ENCODE measurements around the gene SSTR5. TPM values are rescaled to one million over a fixed set of nuclear protein-coding genes. Genes with fewer than 3 reads are reported as not detected.

The SSTR5 gene
- total RNA-seq, 2 donors from 2014 or later = 0.25 TPM; not detected in 1

- no peak for DNase-seq
- intact Hi-C loops (cut with DNase I, micrococcal nuclease) = loop anchor here in 1 of 2 donors (10.0 kb wide), 1 partner anchor 236 kb away; no protein-coding TSS in a partner anchor
- no peak for ATAC-seq
These were observed 21.6 kb upstream of the SSTR5 start for GRCh38 chr16:1050921-1051320.

DNA sequence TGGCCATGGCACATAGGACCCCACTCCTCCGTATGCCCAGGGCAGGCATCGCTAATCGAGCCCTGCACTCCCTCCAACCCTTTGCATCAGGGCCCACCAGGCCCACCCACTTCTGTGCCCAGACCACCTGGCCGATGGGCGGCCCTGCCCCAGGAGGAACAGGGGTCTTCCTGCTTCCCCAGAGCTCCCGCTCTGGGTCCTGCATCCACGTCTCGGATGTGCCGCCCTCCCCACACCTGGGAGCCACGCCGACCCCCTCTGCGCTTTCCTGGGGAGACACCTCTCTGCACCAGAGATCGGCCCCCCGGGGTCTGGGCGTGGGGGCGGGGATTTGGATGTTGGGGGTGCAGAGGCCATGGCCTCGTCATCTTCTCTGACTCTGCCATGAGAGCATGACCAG lies 21.1 kb upstream of the SSTR5 start:
- intact Hi-C loops (cut with DNase I, micrococcal nuclease) = loop anchor here in 1 of 2 donors (10.0 kb wide), 1 partner anchor 237 kb away; no protein-coding TSS in a partner anchor
- DNase-seq (no peak), ATAC-seq (no peak)

DNA sequence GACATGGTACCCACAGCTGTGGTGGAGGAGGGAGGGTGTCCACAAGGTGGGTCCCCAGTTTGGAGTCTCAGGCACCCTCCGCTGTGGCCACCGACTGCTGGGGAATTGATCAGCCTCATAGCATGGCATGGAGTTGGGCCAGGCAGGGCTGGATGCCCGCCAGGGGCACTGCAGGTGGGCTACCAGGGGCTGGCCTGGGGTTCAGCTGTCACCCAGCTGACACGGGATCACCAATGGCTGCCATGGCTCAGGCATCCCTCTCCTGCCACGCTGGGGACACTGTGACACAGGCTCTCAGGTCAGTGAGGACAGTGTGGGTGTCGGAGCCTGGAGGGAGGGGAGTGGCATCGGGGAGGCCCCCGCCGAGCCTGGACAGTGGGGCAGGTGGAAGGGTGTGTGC lies 19.8 kb upstream of the SSTR5 start:
- DNase-seq (no peak), ATAC-seq (no peak)
- intact Hi-C loops (cut with DNase I, micrococcal nuclease) = loop anchor here in 1 of 2 donors (10.0 kb wide), 1 partner anchor 238 kb away; no protein-coding TSS in a partner anchor

DNA sequence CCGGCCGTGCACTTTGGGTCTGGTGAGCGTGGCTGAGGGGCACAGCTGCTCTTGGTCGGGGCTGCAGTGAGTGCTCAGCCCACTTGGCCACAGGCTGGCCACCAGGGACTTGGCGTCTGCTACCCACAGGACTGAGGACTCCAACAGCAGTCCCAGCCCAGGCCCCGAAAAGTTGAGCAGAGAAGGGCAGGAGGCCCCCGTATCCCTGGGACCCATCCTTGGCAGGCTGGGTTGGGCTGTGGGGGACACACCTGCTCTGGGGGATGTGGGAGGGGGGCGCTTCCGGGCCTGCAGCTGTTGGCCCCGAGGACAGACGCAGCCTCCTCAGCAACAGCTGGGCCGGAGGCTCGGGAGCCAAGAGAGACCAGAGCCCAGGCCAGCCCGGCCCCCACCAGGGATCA lies 19.4 kb upstream of the SSTR5 start:
- ATAC-seq (no peak), DNase-seq (no peak)
- intact Hi-C loops (cut with DNase I, micrococcal nuclease) = loop anchor here in 1 of 2 donors (10.0 kb wide), 1 partner anchor 238 kb away; no protein-coding TSS in a partner anchor

GRCh38 chr16:1053700-1054368 lies 18.7 kb upstream of the SSTR5 start:
- ATAC-seq (no peak), DNase-seq (no peak)
- intact Hi-C loops (cut with DNase I, micrococcal nuclease) = loop anchor here in 1 of 2 donors (10.0 kb wide), 1 partner anchor 239 kb away; no protein-coding TSS in a partner anchor

GRCh38 chr16:1054660-1055556 lies 17.6 kb upstream of the SSTR5 start:
- intact Hi-C loops (cut with DNase I, micrococcal nuclease) = loop anchor here (5.0 to 10.0 kb wide), 2 partner anchors 240 to 243 kb away; no protein-coding TSS in a partner anchor
- ATAC-seq = peak; percentile 85
- peak in 1 of 2 donors; percentile 71 for DNase-seq

DNA sequence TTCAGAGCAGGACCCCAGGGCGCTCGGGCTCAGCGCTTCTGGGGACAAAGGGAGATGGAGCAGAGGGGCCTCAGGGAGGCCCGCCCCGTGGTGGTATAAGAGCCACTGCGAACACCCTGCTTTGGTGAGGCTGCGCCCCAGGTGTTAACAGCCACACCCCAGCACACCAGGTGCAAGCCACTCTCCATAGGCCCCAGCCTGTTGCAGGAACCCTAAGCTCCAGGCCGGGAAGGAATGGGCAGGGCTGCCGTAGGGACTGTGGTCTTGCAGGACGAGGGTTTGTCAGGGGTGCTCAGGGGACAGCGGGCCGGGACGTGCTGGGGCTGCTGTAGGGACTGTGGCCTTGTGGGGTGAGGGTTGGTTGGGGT lies 17.0 kb upstream of the SSTR5 start:
- DNase-seq (no peak), ATAC-seq (no peak)
- intact Hi-C loops (cut with DNase I, micrococcal nuclease) = loop anchor here (5.0 to 10.0 kb wide), 2 partner anchors 241 to 243 kb away; no protein-coding TSS in a partner anchor

DNA sequence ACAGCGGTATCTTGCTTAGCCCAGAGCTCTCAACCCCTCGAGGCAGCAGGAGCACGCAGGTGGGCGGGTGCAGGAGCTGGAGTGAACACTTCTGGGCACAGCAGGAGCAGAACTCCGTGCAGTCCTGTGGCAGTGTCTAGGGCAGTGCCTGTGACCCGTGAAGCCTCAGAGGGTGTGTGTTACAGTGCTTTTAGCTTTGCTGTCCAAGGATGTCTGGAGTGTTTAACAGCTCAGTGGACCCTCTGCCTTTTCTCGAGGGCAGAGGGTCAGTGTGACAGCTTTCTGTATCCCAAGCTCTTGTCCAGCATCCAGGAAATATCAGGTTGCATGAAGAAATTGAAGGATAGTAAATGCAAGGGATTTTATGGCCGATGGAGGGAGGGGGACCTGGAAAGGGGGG lies 16.4 kb upstream of the SSTR5 start:
- ATAC-seq (no peak), DNase-seq (no peak)
- intact Hi-C loops (cut with DNase I, micrococcal nuclease) = loop anchor here (5.0 to 10.0 kb wide), 2 partner anchors 241 to 244 kb away; no protein-coding TSS in a partner anchor

DNA sequence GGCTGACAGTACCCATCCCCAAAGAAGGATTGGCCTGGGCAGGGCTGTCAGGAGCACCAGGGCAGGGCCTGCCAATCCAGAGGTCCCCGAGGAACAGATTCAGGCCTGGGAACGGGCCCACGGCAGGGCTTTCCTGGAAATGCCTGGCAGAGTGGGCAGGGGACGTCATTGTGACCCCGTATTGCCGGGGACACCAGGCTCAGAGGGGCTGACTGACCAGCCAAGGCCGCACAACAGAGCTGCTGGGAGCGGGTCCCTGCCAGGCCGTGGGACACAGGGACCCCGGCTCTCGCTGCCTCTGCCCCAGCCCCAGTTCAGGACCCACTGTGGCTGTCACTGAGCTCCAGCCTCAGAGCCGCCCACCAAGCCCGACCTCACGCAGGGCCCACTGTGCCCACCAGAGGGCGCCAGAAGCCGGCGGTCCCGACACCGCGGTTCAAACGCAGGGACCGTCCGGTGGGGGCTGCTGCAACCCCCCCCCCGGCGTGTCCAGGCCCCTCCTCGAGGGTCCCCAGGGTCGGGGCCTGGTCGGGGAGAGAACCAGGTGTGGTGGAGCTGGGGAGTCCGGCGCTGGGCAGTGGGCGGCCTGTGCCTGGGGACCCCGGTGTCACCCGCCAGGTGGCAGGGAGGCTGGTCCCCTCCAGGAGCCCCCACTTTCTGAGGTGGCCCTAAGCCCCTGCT lies 15.2 kb upstream of the SSTR5 start:
- ATAC-seq (peak; percentile 72), DNase-seq (peak in 1 of 2 donors; percentile 69)
- intact Hi-C loops (cut with DNase I, micrococcal nuclease) = loop anchor here (5.0 to 10.0 kb wide), 2 partner anchors 243 to 245 kb away; no protein-coding TSS in a partner anchor

- ATAC-seq (no peak), DNase-seq (no peak)
- intact Hi-C loops (cut with DNase I, micrococcal nuclease) = loop anchor here (5.0 to 10.0 kb wide), 2 partner anchors 243 to 246 kb away; no protein-coding TSS in a partner anchor
These were observed 14.3 kb upstream of the SSTR5 start for GRCh38 chr16:1058216-1058615.

- intact Hi-C loops (cut with DNase I, micrococcal nuclease) = loop anchor here (5.0 to 10.0 kb wide), 2 partner anchors 245 to 247 kb away; no protein-coding TSS in a partner anchor
- no peak for DNase-seq
- ATAC-seq = no peak
These were observed 13.2 kb upstream of the SSTR5 start for GRCh38 chr16:1059310-1059709.

- ATAC-seq = no peak
- no peak for DNase-seq
- intact Hi-C loops (cut with DNase I, micrococcal nuclease) = no loop called here
These were observed 11.9 kb upstream of the SSTR5 start for GRCh38 chr16:1060416-1061340.

DNA sequence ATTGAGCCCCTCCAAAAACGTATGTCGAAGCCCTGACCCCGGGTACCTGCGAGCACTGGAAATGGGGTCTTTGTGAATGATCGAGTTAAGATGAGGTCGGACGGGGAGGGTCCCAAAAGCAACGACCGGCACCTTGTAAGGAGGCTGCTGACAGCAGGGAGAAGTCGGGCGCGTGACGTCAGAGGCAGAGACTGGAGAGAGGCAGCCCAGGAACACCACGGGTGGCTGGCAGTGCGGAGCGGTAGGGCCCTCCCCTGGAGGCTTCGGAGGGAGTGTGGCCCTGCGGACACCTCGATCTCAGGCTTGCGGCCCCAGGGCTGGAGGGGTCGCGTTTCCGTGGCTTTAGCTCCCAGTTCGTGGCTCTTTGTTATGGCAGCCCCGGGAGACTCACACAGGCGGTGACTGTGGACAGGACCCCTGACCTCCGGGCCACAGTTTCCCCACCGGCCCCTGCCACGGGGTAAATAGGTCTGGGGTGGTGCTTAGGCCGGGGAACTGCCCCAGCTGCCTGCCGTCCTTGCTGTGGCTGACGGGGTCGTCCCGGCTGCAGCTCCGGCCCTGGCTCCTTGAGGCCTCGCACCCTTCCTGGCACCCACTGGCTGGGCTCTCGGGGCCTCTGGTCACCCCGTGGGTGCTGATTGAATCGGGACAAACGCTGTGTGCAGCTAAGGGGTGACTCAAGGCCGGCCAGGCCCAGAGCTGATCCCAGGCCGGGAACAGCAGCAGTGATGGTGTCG lies 10.6 kb upstream of the SSTR5 start:
- no peak for ATAC-seq
- intact Hi-C loops (cut with DNase I, micrococcal nuclease) = no loop called here
- DNase-seq = no peak

GRCh38 chr16:1062895-1063294 lies 9.7 kb upstream of the SSTR5 start:
- intact Hi-C loops (cut with DNase I, micrococcal nuclease) = no loop called here
- DNase-seq (no peak), ATAC-seq (no peak)

DNA sequence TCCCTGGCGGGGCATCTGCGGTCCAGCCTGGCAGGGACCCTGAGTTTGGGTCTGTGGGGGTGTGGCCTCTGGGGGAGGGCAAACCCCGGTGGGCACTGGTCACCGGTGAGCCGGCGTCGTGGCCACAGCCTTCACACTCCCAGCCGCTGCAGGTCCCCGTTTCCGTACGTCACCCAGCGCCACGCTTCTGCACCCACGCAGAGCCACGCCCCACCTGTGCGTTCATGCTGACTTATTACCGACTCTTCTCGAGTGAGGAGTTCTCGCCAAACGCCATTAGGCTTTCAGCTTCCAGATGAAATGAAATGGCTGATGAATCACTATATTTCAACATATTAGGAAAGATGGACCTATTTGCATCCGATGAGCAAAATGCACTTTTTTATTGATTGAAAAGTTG lies 8.8 kb upstream of the SSTR5 start:
- intact Hi-C loops (cut with DNase I, micrococcal nuclease) = no loop called here
- ATAC-seq (no peak), DNase-seq (no peak)

DNA sequence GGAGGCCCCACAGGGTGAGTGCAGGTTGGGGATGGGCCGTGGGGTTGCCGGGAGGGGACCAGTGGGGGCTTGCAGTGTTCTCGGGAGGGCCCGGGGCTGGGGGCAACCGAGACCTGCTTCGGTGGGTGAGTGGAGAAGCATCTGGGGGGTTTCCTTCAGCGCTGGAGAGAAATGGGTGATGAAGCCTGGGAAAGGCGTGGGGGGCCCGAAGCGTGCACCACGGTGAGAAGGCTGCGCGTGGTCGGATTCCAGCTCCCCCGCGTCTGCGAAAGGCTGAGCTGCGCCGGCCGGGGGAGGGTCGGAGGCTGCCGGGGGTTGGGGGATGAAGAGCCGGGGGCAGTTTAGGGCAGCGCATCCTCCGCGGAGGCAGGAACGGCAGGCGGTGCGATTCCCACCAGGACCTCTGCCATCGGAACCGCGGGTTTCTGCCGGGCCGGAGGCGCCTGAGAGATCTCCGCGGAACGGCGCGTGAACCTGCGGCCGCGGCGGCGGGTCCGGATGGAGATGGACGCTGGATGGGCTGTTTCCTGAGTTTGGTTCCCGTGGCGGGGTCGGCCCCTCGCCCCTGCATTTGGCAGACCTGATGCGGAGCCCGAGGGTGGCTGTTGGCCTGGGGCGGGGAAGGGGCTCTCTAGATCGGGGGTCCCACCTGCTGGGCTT lies 6.9 kb upstream of the SSTR5 start:
- DNase-seq (no peak), ATAC-seq (no peak)
- intact Hi-C loops (cut with DNase I, micrococcal nuclease) = no loop called here

Data from left colon (tissue), 2 donors.